Panc1 (cell line): ENCODE results near the gene CEP97. TPM values are rescaled to one million over a fixed set of nuclear protein-coding genes. Genes with fewer than 3 reads are reported as not detected.

Experiments used
- ATAC-seq: fragments of 200-7000 bp; cut with Tn5 transposase; 2 replicates; pipeline ENCODE4 v1.9.1; 2020; ENCODE audit warnings: mild to moderate bottlenecking, moderate library complexity
- BruUV-seq: library from RNA; stranded (reverse); fragments of 400-500 nt; replicated peaks from 2 replicates; lab custom pipeline; 2021; lab: Mats Ljungman, UMichigan
- CTCF ChIA-PET: fragments of 300-600 bp; sonication (Branson Sonifier 250); formaldehyde crosslinking; loops from one replicate; lab custom pipeline; 2022; ENCODE audit warnings: antibody characterized with exemption; lab: Charles Lee
- POLR2A ChIA-PET: fragments of 300-600 bp; sonication (Branson Sonifier 250); formaldehyde crosslinking; loops from one replicate; lab custom pipeline; 2022; ENCODE audit warnings: antibody characterized with exemption; lab: Charles Lee
- DNase-seq: peaks from one replicate; pipeline ENCODE4 v3.0.0-alpha.2; 2010; ENCODE audit warnings: low read depth, low spot score
- H3K27ac ChIP-seq: 2 replicates; pipeline ENCODE4 v1.5.1; 2011; ENCODE audit warnings: mild to moderate bottlenecking, low read length, inconsistent platforms
- H3K27me3 ChIP-seq: fragments of 200-500 bp; sonication (Bioruptor generic); 2 replicates; pipeline ENCODE4 v1.6.0; 2014; ENCODE audit warnings: low read length, inconsistent platforms; ENCODE audit not compliant: control insufficient read depth, insufficient read depth
- H3K36me3 ChIP-seq: fragments of 200-500 bp; sonication (Bioruptor generic); 2 replicates; pipeline ENCODE4 v1.5.1; 2014; ENCODE audit warnings: inconsistent platforms, mild to moderate bottlenecking, low read length, moderate library complexity; ENCODE audit not compliant: control insufficient read depth, insufficient read depth
- H3K4me1 ChIP-seq: 2 replicates; pipeline ENCODE4 v1.5.1; 2011; ENCODE audit warnings: inconsistent platforms, mild to moderate bottlenecking, low read length, moderate library complexity; ENCODE audit not compliant: control insufficient read depth, insufficient read depth
- H3K4me3 ChIP-seq, 2 experiments: 2 replicates each; pipeline ENCODE4 v1.5.1; 2011 to 2012; ENCODE audit warnings: low read depth in 2 of 2, low read length in 2 of 2, mild to moderate bottlenecking in 2 of 2, inconsistent platforms in 1 of 2, moderate library complexity in 1 of 2
- H3K9me3 ChIP-seq: fragments of 200-500 bp; sonication (Bioruptor generic); 2 replicates; pipeline ENCODE4 v1.5.1; 2014; ENCODE audit warnings: low read depth, mild to moderate bottlenecking, inconsistent platforms, low read length, moderate library complexity; ENCODE audit not compliant: control insufficient read depth, insufficient read depth
- POLR2AphosphoS5 ChIP-seq: IDR thresholded peaks from 2 replicates; pipeline ENCODE4 v1.6.1; 2012; ENCODE audit warnings: mild to moderate bottlenecking, low read depth, low read length, moderate library complexity
- REST ChIP-seq, 2 experiments: IDR thresholded peaks; 2 replicates each; pipeline ENCODE4 v1.6.1; 2011 to 2012; ENCODE audit warnings: low read depth in 2 of 2, control low read depth in 1 of 2, low read length in 1 of 2, mild to moderate bottlenecking in 1 of 2, moderate library complexity in 1 of 2; ENCODE audit not compliant: insufficient read depth in 1 of 2
- SIN3A ChIP-seq: IDR thresholded peaks from 2 replicates; pipeline ENCODE4 v1.6.1; 2012; ENCODE audit warnings: low read depth, mild to moderate bottlenecking, low read length, moderate library complexity, borderline replicate concordance; ENCODE audit not compliant: insufficient read depth
- TCF7L2 ChIP-seq: IDR thresholded peaks from 2 replicates; pipeline ENCODE4 v1.6.1; 2011; ENCODE audit warnings: mild to moderate bottlenecking, low read depth, low read length, inconsistent platforms
- in situ Hi-C: cut with HindIII; loops from 2 replicates; pipeline ENCODE4 v1.10.0; 2016; ENCODE audit warnings: low sequenced_read_pairs, low pct_unique_long_range_greater_than_20kb
- intact Hi-C: fragments of 100-400 bp; cut with micrococcal nuclease; formaldehyde crosslinking; loops from one replicate; pipeline ENCODE4 v1.10.0; 2022; ENCODE audit not compliant: unreplicated experiment
- total RNA-seq: library from RNA; stranded (reverse); gene quantifications from one replicate; pipeline ENCODE4 v1.2.1, GENCODE V29; 2021; ENCODE audit not compliant: unreplicated experiment
- TF ChIP-seq, protein P1 (sequence below): fragments of 450-650 bp; IDR thresholded peaks from 2 replicates; pipeline ENCODE4 v1.5.1; 2017; ENCODE audit warnings: mild to moderate bottlenecking

CEP97 gene
- total RNA-seq, 1 experiment from 2014 or later: 17.4 TPM

DNA sequence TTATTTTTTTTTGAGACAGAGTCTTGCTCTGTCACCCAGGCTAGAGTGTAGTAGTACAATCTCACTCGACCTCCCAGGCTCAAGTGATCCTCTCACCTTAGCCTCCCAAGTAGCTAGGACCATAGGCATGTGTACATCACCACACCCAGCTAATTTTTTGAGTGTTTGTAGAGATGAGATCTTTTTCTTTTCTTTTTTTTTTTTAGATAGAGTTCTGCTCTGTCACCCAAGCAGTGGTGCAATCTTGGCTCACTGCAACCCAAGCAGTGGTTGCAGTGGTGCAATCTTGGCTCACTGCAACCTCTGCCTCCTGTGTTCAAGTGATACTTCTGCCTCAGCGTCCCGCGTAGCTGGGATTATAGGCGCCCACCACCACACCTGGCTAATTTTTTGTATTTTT lies 5.2 kb downstream of the CEP97 start:
- Histone ChIP-seq H3K4me1 (peaks cover 13% of the 10 kb centered on the region; the same call in 1 of the 2 replicates), H3K9me3 (no peaks in the 10 kb centered on the region), H3K36me3 (peaks cover 21% of the 10 kb centered on the region), H3K27ac (no peak overlapping the region), H3K4me3 (no peak overlapping the region), H3K27me3 (no peaks in the 10 kb centered on the region)
- POLR2A ChIA-PET: interaction anchor here (0.6 kb wide), 1 partner anchor 10 kb away, joined by 3 read pairs; no protein-coding TSS in a partner anchor
- in situ Hi-C loops (no loop called here), intact Hi-C loops (no loop called here)
- TF ChIP-seq SIN3A (no peak), TCF7L2 (no peak), POLR2AphosphoS5 (no peak), REST (IDR thresholded peaks at IDR 0.05; ENCODE audit: insufficient read depth in 1 of 2, low read depth in 2 of 2, low read length in 1 of 2) (no peak)
- TF ChIP-seq, protein P1, sequence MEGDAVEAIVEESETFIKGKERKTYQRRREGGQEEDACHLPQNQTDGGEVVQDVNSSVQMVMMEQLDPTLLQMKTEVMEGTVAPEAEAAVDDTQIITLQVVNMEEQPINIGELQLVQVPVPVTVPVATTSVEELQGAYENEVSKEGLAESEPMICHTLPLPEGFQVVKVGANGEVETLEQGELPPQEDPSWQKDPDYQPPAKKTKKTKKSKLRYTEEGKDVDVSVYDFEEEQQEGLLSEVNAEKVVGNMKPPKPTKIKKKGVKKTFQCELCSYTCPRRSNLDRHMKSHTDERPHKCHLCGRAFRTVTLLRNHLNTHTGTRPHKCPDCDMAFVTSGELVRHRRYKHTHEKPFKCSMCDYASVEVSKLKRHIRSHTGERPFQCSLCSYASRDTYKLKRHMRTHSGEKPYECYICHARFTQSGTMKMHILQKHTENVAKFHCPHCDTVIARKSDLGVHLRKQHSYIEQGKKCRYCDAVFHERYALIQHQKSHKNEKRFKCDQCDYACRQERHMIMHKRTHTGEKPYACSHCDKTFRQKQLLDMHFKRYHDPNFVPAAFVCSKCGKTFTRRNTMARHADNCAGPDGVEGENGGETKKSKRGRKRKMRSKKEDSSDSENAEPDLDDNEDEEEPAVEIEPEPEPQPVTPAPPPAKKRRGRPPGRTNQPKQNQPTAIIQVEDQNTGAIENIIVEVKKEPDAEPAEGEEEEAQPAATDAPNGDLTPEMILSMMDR: no peak
- DNase-seq (no peak), ATAC-seq (no peak)
- BruUV-seq: no TSS peak
- CTCF ChIA-PET: no interaction called here

DNA sequence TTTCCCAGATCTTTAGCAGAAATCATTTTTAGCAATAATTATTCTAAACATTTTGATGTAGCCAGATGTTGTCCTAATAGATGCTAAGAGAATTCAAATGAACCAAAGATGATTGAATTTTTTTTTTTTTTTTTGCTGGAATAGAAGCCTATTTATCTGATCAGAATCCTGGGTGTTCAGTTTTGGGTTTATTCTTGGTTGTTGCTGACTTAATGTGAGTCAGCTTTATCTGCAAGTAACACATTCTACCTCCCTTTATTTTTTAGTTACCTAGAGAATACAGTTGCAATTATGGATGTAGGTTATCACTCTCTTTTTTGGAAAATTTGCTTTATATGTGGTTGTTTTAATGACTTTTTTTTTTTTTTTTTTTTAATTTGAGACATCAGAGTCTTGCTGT lies 6.4 kb downstream of the CEP97 start:
- H3K36me3 ChIP-seq: peaks cover 25% of the 10 kb centered on the region
- POLR2A ChIA-PET: no interaction called here
- DNase-seq: no peak
- CTCF ChIA-PET: no interaction called here
- H3K9me3 ChIP-seq: no peaks in the 10 kb centered on the region
- intact Hi-C loops: no loop called here
- H3K4me1 ChIP-seq: peaks cover 12% of the 10 kb centered on the region; the same call in 1 of the 2 replicates
- no peak for ATAC-seq
- no peak overlapping the region for H3K4me3 ChIP-seq
- BruUV-seq: no TSS peak
- in situ Hi-C loops: no loop called here
- no peaks in the 10 kb centered on the region for H3K27me3 ChIP-seq
- TF ChIP-seq SIN3A (no peak), REST (IDR thresholded peaks at IDR 0.05; ENCODE audit: insufficient read depth in 1 of 2, low read depth in 2 of 2, low read length in 1 of 2) (no peak), POLR2AphosphoS5 (no peak), TCF7L2 (no peak)
- TF ChIP-seq, protein P1: no peak
- H3K27ac ChIP-seq: no peak overlapping the region
